ENCODE results near the gene SYNJ2.

Gene SYNJ2

DNA sequence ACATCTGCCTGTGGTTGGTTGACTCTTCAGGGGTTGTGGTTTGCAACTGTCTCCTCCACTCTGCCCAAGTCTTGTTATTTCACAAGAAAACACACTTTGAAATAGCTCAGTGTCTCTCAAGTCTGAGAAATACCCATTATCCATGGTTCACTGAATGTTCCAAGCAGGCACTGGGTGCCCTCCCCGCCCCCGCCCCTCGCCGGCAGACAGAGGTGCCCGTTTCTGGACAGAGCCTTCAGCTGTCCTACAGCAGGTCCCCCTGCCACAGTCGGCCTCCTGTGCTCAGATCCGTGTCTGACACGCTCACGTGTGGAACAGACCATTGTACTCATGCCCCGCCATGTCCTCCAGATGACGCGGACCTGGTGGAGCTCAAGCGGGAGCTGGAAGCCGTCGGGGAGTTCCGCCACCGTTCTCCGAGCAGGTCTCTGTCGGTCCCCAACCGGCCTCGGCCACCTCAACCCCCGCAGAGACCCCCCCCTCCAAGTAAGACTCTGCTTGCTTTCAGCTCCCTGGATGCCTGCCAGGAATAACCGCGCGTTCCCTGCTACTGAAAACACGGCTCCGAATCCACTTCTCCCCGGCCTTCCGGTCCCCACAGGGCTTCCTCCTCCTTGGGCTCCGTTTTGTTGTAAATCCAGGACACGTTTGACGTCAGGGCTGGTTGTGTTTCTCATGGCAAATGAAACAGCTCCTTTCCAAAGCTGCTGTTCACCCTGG lies 105.0 kb downstream of the SYNJ2 start:
- DNase-seq = no peak

DNA sequence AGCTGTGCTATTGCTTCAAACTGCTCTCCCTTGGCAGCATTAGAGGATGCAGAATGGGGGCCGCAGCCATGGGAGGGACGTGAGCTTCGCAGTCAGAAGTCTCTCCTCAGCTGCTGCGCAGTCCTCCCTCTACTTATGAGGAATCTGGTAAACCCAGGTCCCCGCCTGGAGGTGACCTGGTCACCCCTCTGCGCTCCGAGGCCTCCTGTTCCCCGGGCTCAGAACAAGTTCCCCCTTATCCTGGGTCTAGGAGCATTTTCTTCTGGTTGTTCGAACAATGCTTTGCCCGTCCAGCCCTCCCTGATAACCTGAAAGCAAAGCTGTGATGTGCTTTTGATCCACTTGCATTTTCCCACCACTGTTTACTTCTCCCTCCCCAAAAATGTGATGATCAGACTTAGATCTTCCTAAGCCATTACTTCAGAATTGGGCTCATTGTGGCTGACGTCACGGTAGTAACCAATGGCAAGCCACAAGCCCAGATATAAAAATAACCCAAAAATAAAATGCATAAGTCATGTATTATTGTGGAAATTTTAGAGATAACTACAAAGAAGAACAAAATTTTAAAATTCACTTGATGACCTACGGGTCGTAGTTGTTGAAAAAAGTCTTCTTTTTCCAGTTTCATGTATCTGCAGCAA lies 105.7 kb downstream of the SYNJ2 start:
- DNase-seq = no peak

DNA sequence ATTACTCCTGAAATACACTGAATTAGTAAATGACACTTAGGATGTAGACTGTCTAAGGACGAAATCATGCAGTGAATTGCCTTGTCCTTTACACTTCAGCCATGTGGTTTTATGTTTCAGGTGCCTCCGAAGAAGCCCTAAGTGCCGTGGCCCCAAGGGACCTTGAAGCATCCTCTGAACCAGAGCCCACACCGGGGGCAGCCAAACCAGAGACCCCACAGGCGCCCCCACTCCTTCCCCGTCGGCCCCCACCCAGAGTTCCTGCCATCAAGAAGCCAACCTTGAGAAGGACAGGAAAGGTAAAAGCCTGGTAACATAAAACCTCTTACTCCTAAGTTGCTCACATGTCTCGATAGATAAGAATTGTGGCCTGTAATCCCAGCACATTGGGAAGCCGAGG lies 111.1 kb downstream of the SYNJ2 start:
- no peak for DNase-seq

DNA sequence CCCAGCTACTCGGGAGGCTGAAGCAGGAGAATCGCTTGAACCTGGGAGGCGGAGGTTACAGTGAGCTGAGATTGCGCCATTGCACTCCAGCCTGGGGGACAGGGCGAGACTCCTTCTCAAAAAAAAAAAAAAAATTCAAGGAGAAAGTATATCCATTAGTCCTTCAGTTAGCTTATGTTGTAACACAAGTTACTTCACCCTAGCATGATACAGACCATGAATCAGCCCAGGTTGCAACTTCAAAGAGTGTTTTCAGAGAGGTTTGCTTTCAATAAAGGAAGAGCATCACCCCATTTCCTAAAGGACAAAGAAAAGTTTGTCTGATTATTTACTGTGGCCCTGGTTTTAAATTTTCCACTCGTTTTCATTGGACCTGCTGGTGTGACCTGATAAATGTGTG lies 113.4 kb downstream of the SYNJ2 start:
- DNase-seq = no peak

DNA sequence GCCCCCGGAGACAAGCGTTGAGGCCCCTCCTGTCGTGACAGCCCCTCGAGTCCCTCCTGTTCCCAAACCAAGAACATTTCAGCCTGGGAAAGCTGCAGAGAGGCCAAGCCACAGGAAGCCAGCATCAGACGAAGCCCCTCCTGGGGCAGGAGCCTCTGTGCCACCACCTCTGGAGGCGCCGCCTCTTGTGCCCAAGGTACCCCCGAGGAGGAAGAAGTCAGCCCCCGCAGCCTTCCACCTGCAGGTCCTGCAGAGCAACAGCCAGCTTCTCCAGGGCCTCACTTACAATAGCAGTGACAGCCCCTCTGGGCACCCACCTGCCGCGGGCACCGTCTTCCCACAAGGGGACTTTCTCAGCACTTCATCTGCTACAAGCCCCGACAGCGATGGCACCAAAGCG lies 114.0 kb downstream of the SYNJ2 start:
- DNase-seq = no peak

DNA sequence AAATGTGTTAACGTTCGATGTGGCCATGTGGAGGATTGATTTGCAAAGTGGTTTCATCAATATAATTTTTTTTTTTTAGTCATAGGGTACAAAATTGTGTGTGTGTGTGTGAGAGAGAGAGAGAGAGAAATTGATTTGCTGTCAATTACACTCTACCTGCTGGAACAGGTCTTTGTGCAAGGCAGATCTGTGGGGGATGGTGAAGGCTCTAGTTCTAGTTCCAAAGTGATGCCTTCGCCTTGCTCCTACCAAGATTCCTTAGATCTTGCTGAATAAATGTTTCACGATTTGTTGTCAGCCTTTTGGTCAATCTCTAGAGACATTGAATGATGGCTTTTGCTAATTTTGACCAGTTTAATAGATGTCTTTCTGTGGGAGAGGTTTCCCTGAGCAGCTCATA lies 121.6 kb downstream of the SYNJ2 start:
- DNase-seq = no peak

DNA sequence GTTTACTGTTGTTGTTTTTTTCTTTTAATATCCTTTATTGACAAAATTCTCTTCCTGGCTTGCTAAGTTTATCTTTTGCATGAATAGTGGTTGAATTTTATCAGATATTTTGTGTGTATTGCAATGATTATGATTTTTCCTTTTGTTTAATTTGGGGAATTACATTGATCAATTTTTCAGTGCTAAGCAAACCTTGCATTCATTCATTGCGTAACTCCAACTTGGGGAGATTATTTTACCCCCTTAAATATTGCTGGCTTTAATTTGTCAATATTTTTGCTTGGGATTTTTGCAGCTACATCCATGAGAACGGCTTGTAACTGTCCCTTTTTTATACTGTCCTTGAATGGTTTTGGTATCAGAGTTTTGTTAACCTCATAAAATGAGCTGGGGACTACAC lies 123.0 kb downstream of the SYNJ2 start:
- no peak for DNase-seq

DNA sequence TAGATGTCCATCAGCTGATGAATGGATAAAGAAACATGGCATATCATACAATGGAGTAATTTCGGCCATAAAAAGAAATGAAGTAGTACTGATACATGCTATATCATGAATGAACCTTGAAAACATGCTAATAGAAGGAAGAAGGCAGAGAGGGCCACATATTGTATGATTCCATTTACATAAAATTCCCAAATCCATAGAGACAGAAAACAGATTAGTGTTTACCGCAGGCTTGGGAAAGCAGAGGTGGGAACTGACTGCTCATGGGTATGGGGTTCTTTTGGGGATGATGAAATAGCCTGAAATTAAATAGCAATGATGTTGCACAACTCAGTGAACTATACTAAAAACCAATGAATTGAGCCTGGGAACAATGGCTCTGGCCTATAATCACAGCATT lies 128.1 kb downstream of the SYNJ2 start:
- DNase-seq = no peak

DNA sequence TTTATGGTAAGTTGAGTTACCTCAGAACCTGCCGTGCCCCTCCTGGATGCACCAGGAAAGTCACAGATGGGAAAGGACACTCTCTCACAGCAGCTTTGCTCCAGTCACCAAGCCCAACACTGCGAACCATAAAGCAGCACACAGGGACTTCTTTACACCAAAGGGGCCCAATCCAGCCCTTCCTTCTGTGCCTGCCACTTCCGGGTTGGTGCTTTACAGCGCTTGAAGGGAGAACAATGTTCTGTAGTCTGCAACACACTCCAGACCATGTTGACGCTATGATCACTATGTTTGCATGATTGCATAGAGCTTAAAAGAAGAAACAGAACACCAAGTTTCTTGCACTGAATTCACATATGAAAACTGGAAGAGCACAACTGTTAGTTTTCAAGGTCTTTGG lies 129.3 kb downstream of the SYNJ2 start:
- no peak for DNase-seq

DNA sequence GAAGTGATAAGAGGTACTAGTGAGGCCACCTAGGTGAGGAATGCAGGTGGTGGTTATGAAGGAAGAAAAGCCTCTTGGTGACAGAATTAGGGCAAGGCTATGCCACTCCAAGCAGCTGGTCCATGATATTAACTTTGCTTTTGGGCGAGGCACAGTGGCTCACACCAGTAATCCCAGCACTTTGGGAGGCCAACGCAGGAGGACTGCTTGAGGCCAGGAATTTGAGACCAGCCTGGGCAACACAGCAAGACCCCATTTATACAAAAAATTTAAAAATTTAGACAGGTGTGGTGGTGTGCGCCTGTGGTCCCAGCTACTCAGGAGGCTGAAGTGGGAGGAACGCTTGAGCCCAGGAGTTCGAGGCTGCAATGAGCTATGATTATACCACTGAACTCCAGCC lies 130.3 kb downstream of the SYNJ2 start:
- DNase-seq = no peak

DNA sequence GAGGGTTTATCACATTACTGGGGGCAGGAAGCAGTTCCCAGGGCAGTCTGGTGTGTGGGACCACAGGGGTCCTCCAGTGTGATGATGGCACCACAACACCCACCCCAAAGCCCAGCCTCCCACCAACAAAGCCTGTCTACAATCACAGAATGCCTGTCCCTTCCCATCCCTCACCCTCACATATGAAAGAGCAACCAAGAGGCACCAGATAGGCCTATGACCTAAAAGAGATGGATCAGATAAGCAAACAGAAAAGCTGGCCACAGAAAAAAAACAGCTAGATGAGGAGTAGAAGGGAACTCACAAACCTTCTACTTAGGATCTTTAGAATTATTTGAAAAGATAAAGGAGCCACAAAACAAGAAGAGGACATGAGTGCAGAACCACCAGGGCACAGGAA lies 132.1 kb downstream of the SYNJ2 start:
- no peak for DNase-seq

DNA sequence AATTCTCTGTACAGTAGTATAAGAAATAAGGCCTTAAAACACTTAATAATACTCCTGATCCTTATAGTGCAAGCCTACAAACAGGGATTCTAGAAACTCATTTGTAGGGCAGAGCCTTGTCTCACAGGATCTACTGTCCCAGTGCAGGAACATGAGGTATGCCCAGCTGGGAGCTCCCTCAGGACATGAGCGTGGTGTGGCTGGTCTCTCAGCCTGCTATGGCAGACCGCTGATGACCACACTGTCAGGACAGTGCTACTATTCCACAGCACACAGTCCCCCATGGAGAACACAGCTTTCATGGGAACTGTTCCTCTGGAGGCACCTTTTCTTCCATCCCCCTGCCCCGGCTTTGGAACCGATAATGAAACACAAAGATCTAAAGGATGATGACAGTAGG lies 133.4 kb downstream of the SYNJ2 start:
- DNase-seq = no peak

DNA sequence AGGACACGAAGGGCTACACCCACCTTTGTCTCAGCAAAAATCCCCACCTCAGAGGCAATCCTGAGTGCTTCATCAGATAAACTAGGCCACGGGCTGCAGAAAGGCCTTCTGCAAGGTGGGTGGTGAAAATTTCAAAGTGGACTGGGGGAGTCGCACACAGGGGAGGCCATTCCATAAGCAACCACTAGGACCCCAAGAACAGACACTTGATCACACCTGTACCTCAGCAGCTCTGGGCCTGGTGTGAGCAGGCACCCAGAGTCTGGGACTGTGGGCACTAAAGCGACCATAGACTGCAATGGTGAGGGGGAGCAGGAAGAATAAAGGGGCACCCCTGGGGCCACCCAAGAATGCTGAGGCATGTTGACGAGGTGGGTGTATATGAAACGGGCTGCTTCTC lies 133.8 kb downstream of the SYNJ2 start:
- DNase-seq = no peak

DNA sequence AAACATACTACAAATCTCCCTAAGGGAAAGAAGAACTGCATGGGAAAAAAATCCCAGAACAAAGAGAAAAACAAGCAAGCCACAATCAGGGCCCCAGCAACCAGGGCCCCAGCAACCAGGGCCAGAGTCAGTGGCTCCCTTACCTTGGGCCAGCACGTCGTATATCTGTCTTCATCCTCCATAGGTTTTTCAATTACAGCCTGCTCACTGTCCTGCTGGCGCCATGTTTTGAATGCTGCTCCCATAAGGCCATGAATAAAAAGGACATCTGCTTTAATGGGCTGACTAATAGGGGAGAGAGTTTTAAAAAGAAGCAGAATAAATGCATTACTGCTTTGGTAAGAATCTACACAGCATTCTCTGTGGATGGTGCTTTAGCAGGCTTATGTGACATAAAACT lies 137.2 kb downstream of the SYNJ2 start:
- no peak for DNase-seq

DNA sequence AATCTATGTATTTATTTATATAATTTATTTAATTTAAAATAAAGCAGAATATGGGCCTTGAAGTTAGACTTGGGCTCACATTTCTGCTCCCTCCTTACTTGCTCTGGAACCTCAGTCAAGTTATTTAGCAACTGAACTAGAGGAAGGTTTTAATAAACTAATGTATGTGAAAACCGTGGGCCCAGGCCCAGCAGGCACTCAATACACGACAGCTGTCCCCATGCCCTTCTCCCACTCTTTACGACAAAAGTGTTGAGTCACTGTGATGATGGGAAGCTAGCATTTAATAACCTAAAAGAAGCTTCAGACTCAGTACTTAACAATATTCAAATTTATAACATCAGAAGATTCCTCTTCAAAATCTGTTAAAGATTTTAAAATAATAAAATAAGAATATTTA lies 139.7 kb downstream of the SYNJ2 start:
- DNase-seq = no peak

DNA sequence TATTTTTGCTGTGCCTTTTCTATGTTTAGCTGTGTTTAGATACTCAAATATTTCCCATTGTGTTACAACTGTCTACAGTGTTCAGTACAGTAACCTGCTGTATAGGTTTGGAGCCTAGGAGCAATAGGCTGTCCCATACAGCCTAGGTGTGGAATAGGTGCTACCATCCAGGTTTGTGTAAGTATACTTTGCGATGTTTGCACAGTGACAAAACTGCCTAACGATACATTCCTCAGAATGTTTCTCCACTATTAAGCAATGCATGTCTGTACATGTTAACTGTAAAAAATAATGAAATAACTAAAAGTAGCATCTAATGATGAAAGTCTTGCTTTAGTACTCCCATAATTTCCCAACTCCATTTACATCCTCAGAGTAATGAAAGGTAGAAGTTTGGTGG lies 140.4 kb downstream of the SYNJ2 start:
- DNase-seq = no peak

DNA sequence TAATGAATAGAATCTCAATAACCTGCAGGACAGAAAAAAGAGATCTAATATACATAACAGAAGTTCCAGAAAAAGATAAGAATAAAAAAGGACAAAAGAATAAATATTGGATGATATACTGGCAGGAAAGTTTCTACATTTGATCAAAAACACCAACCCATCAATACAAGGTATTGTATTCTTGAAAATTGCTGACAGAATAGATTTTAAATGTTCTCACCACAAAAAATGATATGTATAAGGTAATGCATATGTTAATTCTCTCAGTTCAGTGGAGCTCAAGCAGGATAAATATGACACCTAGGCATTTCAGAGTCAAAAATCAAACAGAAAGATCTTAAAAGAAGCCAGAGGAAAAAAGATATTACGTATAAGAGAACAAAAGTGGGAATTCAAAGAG lies 142.6 kb downstream of the SYNJ2 start:
- no peak for DNase-seq

DNA sequence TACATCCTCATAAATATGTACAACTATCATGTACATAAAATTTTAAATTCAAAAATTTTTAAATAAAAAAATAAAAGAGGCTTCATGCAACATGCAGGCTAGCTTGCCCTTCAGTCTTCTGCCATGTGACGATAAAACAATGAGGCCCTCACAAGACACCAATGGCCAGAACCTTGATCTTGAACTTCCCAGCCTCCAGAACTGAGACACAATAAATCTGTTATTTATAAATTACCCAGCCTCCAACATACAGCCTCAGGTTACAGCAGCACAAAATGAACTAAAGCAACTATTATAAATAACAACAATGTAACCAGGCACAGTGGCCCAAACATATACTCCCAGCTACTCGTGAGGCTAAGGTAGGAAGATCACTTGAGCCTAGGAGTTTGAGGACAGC lies 143.6 kb downstream of the SYNJ2 start:
- DNase-seq = no peak

DNA sequence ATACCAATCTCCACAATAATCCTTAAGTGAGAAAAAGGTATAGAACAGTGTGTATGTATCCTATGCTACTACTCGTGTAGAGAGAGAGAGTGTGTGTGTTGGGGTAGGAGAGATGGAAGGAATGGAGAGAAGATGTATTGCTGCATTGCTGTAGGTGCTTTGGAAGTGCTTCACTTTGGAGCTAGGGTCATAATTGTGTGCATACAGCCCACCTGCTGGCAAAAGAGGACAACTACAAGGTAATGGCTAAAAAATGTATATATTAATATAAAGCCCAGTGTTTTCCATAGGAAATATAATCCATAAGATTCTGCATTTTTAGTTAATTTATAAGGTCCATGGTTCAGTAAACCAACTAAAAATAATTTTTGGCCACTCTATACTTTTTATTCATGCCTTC lies 150.3 kb downstream of the SYNJ2 start:
- DNase-seq = no peak

DNA sequence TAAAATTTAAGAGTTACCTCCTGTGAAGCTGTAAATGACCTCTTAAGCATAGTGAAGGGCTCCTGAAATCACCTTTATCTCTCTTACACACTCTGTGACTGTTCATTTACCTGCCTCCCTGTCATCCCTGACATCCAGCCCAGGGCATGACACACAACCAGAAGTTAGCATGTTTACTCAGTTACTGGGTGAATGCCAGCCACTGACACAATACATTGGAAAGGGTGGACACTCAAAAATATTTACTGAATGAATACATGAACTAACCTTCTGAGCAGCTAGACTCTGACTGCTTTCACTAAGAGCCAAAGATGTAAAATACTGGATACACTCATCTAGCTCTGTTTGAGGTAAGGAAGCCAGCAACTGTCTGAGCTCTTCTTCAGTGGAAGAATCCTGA lies 161.1 kb downstream of the SYNJ2 start:
- no peak for DNase-seq

DNA sequence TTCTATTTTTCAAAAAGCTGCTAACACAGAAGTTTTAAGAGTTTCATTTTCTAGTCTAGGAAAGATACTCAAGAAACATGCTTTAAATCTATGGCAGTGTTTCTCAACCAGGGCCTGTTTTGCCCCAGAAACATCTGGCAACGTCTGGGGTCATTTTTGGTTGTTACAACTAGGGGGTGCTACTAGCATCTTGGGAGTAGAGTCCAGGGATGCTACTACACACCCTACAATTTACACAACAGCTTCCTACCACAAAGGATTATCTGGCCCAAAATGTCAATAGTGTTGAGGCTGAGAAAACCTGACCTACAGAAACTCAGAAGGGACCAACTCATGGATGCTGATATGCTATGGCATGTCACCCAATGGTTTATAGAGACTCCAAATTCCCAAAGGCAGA lies 162.0 kb downstream of the SYNJ2 start:
- DNase-seq = no peak
